Limb (tissue), 2 donors: Measurements from ENCODE around the gene NBPF1.
"Not testable (repeated sequence)": the region's sequence is repeated elsewhere in the genome, so short reads cannot be mapped to it uniquely, and the experiment has no call there.

ENCODE experiments used
- DNase-seq, 2 donors: peaks; one replicate each; pipeline ENCODE4 v3.0.0-alpha.2; 2016; ENCODE audit errors: extremely low spot score in 2 of 2

NBPF1 gene

DNA sequence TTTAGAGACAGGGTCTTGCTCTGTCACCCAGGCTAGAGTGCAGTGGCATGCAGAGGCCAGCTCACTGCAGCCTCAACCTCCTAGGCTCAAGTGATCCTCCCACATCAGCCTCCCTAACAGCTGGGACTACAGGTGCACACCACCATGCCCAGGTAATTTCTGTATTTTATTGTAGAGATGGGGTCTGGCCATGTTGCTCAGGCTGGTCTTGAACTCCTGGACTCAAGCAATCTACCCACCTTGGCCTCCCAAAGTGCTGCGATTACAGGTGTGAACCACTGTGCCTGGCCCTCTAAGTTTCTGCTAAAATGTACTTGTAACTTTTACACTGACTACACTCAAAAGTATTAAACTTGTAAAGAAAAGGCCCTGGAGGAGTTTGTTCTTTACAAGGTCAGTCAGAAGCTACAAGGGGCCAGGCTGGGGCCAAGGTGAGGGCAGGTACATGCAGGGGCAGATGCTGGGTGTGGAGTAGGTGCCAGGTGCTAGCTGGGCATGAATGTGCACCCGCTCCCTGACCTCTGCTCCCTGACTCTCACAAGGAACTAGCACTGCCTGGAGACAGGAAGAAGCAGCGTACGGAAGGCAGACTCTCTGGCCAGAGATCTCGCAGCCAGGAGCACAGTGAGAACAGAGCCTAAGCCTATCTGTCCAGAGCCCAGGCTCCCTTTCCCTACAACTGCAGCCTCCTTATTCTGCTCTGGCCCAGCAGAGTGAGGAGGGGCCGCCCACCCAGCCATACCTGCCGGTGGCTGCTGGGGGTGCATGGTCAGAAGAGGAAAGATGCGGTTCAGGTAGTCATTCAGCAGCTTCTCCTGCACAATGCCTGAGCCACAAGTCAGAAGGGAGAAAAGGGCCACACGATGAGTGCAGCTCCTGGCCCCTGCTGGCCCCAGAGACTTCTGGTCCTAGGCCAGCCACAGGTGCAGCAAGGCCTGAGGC lies 28.9 kb upstream of the NBPF1 start:
- peak in 1 of 2 donors; percentile 28 for DNase-seq

- DNase-seq, result peak in 1 of 2 donors; percentile 0
These were observed 28.0 kb upstream of the NBPF1 start for GRCh38 chr1:16641159-16641975.

DNA sequence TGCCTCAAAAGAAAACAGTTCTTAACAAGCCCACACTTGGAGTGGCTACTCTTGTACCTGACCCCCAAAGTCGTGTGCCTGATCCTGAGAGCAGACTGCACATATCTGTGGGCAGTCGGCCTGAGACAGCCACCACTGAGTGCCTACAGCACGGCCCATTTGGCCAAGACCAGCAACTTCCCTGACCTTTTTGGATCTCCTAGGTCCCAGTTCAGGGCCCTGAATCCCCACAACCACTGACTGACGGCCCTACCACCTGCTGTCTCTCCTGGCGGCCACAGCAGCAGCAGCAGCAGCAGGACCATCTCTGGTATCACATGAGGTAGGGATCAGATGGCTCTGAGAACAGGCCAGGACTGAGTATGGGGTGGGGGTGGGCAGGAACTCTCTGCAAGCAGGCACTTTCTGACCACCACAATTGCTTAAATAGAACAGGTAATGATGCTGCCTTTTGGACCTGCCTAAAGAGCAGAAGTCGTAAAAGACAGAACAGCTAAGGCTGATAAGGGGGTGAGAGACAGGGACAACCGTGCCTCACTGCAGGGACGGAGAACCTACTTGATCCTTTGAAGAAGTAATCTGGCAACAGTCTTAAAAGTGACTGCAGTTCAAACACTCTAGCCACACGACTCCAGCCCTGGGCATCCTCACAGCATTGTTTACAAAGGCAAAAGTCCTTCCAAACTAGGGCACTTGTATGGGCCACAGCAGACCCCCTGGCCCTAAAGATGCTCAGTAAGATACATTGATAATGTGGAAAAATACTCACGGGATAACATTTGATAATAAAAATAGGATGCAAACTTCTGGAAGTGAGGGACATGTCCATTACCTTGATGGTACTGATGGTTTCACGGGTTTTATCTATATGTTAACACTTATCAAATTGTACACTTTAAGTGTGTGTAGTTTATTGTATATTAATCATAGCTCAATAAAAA lies 26.0 kb upstream of the NBPF1 start:
- DNase-seq, result peak in 1 of 2 donors; percentile 52

- DNase-seq, result not testable (repeated sequence)
These were observed 24.8 kb upstream of the NBPF1 start for GRCh38 chr1:16637941-16638778.

DNA sequence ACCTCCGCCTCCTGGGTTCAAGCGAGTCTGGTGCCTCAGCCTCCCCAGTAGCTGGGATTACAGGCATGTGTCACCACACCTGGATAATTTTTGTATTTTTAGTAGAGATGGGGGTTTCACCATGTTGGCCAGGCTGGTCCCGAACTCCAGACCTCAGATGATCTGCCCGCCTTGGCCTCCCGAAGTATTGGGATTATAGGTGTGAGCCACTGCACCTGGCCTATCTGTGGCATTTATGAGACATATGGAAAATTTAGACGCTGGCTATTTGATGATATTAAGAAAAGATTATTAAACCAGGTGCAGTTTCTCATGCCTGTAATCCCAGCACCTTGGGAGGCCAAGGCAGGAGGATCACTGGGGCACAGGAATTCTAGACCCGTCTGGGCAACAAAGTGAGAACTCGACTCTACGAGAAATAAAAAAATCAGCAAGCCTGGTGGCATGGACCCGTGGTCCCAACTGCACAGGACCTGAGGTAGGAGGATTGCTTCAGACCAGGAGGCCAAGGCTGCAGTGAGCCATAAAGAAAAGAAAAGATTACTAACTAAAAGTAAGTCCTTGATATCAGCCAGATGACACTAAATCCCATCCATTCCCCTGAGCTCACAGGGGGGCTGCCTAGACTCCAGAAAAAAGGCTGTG lies 23.3 kb upstream of the NBPF1 start:
- DNase-seq, result not testable (repeated sequence)

- DNase-seq, result not testable (repeated sequence)
These were observed 22.6 kb upstream of the NBPF1 start for GRCh38 chr1:16635959-16636358.

DNA sequence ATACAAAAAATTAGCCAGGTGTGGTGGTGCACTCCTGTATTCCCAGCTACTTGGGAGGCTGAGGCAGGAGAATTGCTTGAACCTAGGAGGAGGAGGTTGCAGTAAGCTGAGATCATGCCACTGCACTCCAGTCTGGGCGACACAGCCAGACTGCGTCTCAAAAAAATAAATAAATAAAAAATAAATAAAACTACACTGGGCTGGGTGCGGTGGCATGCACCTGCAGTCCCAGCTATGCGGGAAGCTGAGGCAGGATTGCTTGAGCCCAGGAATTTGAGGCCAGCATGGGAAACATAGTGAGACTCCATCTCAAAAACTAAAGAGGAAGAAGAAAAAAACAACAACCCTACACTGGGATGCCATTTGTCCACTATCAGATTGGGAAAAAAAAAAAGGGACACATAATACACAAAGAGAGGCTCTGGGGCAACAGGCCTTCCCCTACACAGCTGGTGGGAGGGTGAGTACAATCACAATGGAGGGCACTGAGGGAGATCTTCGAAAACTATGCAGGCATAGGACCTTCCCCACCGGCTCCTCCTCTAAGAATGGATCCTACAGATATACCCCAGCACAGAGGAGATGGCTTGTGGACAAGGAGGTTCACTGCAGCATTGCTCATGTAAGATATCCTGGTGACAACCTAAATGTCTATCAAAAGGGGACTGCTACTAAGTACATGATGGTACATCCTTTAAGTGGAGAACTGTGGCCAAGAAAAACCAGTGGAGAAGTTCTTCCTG lies 20.3 kb upstream of the NBPF1 start:
- peak in 1 of 2 donors; percentile 27 for DNase-seq

DNA sequence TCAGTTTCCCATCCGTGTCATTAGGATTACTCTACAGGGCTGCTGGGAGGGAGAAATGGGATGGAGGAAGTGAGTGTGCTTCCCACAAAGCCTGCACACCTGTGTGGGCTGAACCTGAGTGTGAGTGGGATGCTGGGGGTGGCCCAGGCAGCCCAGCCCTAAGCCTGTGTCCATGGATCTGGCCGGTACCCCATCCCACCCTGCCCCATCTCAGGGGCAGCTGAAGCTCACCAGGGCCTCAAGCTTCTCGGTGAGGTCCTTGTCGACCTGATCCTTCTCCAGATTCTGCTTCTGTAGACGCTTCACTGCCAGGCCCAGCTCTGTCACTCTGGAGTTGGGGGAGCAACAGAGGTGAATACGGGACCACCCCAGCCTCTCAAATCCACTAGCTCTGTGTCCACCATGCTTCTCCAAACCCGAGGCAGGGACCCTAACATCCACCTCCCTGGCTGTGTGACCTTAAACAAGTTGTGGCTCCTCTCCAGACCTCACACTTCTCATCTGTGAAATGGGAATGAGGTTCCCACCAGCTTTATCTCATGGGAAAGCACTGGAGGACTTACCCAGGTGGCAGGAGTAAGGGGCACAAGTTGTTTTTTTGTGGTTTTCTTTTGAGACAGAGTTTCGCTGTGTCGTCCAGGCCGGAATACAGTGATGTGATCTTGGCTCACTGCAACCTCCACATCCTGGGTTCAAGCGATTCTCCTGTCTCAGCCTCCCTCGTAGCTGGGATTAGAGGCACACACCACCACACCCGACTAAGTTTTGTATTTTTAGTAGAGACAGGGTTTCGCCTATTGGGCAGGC lies 18.9 kb upstream of the NBPF1 start:
- not testable (repeated sequence) for DNase-seq

- DNase-seq, result peak in 1 of 2 donors; percentile 45
These were observed 18.1 kb upstream of the NBPF1 start for GRCh38 chr1:16631248-16632043.

- peak in 1 of 2 donors; percentile 46 for DNase-seq
These were observed 17.4 kb upstream of the NBPF1 start for GRCh38 chr1:16630661-16631247.

DNA sequence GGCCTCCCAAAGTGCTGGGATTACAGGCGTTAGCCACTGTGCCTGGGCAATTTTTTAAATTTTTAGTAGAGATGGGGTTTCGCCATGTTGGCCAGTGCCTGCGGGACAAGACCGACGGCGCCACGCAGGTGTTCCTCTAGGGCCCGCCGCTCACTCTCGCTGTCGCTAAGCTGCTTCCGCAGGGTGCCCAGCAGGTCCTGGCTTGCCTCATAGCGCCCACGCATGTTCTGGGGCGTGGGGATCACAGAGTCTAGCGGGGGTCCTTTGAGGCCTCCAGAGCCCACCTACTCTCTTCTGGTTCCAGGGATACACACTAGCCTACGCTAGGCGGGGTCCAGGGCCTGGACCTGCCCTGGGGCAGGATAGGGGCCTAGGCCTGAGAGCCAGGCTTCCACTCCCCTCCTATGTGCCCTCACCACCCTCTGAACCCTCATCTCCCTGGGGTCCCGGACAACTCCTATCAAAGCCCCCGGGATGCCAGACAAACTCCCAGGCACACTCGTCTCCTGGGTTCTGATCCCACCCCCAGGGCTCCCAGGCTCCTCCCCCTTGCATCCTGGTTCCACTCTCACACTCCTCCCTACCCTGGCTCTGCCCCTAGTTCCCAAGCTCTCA lies 16.7 kb upstream of the NBPF1 start:
- peak in 1 of 2 donors; percentile 44 for DNase-seq

- peak in 1 of 2 donors; percentile 46 for DNase-seq
These were observed 15.2 kb upstream of the NBPF1 start for GRCh38 chr1:16628361-16629111.

- not testable (repeated sequence) for DNase-seq
These were observed 13.1 kb upstream of the NBPF1 start for GRCh38 chr1:16626409-16626983.

DNA sequence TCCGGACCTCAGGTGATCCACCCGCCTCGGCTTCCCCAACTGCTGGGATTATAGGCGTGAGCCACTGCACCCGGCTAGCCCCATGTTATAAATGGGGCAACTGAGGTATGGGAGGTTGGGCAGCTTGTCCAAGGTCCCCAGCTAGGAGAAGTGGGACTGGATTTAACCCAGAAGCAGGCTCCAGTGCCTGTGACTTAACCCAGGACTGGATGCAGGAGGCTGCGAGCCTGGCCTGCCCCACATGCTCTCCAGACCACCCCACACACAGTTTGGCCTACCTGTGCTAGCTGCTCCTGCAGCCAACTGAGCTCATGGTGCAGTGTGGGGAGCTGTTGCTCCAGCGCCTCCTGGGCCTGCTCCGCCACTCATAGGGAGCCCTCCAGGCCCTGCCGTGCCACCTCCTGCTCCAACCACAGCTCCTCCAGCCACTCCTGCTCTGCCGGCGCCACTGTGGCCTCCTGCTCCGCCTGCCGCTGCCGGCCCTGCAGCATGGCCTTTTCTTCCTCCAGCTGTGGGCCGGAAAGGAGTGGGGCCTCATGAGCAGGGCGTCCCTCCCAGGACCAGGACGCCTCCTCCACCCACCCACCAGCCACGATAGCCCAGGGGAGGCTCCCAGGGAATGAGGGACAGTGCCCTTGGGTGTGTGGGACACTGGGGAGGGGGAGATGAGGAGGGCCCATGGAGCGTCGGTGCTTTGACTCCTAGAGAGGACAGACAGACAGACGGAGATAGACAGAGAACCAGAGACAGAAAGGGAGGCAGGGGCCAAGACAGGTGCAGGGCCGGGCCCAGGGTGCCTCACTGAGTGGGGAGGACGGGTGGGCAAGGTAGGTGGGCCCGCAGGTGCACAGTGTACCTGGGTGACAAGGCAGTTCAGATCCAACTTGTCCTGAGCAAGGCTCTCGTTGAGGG lies 12.4 kb upstream of the NBPF1 start:
- DNase-seq, result peak in 1 of 2 donors; percentile 51
